Stimulated activated CD4-positive, alpha-beta T cell treated with anti-CD3 and anti-CD28 coated beads, TNF-alpha, amount 100 ng/mL, for 1 hour (primary cell): Measurements from ENCODE around the gene CCBE1.

Experiments
- DNase-seq, 3 donors: peaks; one replicate each; pipeline ENCODE4 v3.0.0-alpha.2; 2020; ENCODE audit warnings: low read depth in 3 of 3, low spot score in 1 of 3

The CCBE1 gene

GRCh38 chr18:59573962-59574361 is 123.3 kb downstream of the CCBE1 start:
- DNase-seq = no peak

GRCh38 chr18:59571902-59572301 is 125.3 kb downstream of the CCBE1 start:
- no peak for DNase-seq

GRCh38 chr18:59570796-59571195 is 126.4 kb downstream of the CCBE1 start:
- no peak for DNase-seq

DNA sequence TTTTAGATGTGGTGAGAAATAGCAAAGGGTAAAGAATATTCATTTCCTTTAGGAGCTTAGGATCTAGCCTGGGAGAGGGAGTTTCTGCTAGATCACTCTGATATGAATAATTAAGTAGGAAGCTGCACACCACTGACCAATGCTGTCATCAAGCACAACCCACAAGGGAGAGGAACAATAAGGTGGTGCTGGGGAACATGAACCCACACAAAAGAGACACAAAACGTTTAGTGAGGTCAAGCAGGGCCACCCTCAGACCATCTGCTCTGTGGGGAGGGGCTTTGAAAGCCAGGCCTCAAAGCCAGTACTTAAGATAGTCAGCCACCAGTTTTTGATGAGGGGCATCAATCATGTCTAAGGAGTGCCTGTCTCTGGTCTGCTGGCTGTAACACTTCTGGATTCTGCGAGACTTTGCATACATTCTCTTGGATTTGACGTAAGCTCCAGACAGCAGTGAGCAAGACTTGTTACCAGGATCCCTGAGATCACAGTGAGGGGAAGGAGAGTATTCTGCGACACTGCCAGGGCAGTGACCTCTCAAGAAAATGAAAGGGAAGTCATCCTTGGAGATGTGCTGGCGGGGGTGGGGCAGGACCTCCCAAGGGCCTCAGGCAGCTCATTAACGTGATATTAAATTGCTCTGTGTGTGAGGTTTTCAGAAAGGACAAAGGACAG is 127.0 kb downstream of the CCBE1 start:
- DNase-seq = no peak

DNA sequence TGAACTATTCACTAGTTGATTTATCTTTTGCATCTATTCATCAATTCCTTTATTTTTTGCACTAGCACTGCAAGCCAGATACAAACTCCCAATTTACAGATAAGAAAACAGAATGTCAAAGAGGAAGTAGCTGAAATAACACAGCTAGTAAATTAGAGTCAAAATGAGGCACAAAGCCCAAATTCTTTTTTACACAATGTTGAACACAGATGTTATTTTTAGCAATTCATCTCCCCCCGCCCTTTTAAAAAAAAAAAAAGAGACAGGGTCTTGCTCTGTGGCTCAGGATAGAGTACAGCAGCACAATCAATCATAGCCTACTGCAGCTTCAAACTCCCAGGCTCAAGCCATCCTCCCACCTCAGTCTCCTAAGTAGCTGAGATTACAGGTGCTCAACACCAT is 127.8 kb downstream of the CCBE1 start:
- DNase-seq = no peak

GRCh38 chr18:59567431-59567830 is 129.8 kb downstream of the CCBE1 start:
- DNase-seq = no peak

GRCh38 chr18:59566533-59566971 is 130.7 kb downstream of the CCBE1 start:
- DNase-seq = no peak

GRCh38 chr18:59565957-59566356 is 131.3 kb downstream of the CCBE1 start:
- no peak for DNase-seq

DNA sequence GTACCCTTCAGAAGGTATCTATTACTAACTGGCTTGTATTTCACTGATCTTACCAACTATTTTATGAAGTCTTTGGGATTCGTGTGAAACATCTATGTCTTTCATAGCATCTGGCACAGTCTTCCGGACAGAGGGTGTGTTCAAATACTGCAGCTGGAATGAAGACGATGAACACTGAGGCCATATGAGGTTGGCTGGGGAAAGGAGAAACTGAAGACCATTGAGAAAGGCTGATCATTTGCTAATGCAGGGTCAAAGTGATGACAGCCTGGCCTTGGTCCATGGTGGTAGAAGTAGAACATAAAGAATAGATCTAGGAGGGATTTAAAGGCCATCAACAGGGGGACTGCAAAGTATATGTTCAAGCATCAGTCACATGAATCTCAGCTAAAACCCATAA is 132.7 kb downstream of the CCBE1 start:
- DNase-seq = no peak

GRCh38 chr18:59563176-59563785 is 133.9 kb downstream of the CCBE1 start:
- no peak for DNase-seq

DNA sequence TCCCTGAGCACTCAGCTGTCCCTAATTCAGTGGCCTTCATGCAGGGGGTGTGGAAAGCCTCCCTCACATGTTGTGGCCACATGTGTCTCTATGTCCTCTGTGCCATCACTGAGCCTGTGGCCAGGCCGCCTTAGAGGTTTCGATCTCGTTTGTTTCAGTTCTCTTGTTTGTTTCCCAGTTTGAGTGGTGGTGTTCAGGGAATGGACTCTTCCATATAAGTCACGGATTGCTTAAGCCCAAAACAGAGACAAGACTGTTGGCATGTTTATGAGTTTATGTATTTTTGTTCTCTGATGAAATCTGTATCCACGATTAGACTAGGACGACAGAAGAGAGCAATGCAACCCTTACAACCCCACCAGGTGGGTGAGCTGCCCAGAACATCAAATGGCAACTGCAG is 134.5 kb downstream of the CCBE1 start:
- DNase-seq = no peak

DNA sequence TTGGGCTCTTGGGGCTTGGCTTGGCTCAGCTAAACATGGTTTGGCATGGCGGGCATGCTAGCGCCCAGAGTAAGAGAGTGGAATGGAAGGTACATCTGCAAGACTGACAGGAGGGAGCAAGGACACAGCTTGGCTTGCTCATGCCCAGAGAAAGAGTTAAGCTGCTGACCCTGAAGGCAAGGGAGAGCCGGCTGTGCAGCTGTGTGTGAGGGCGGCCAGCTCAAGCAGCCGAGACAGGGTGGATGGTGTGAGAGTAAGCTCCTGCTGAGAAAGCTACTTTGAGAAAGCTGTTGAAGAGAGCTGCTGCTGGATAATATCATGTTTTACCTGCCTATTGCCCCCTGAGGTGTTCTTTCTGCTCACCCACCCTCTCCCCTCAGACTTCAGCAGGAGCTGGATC is 135.6 kb downstream of the CCBE1 start:
- no peak for DNase-seq

GRCh38 chr18:59560556-59560955 is 136.7 kb downstream of the CCBE1 start:
- no peak for DNase-seq

DNA sequence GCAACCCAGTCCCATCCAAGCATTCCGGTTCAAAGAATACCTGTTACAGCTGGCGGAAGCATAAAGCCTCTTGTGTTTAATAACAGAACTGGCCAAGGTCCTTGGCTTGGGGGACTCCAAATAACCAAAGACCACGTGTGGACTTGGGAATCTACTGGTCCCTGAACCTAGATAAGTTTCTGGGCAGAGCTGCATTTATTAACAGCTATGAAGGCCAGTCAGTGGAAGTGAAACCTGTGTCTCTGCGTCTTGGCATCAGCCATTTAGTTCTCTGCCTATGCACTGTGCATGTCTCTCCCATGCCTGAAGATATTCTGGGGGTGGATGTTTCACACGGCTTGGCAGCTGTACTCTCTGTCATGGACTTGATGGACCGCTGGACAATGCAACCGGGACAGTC is 137.7 kb downstream of the CCBE1 start:
- no peak for DNase-seq

GRCh38 chr18:59555995-59556659 is 141.1 kb downstream of the CCBE1 start:
- no peak for DNase-seq

DNA sequence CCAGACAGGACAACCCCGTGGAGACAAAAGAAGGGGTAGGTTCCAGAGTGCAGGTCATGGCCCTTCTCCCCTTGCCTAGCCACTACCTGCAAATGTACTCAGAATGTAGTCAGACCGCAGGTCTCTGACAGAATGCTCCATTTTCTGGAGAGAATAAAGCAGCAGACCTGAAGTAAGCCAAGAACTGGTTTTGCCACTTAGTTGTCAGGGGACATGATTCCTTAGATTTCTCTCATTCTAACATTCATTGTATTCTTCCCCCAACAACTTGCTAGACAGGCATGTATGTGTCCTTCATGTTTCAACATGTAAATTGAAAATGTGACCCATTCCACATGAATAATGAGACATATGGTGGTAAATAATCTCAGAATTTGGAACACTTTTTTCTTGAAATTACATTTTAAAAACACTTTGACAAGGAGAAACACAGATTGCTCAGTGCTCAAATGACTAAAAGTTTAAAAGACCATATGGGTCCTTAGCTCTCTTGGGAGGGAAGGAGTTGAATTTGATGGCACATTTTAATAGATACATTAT is 142.4 kb downstream of the CCBE1 start:
- DNase-seq = no peak

GRCh38 chr18:59553273-59553870 is 143.9 kb downstream of the CCBE1 start:
- no peak for DNase-seq

GRCh38 chr18:59551902-59552635 is 145.2 kb downstream of the CCBE1 start:
- DNase-seq = no peak

- DNase-seq = no peak
These were observed 147.1 kb downstream of the CCBE1 start for GRCh38 chr18:59550174-59550516.

GRCh38 chr18:59549503-59550173 is 147.6 kb downstream of the CCBE1 start:
- DNase-seq = no peak
